Omental fat pad (tissue), 4 donors: ENCODE results near the gene TRAF6. TPM values are rescaled to one million over a fixed set of nuclear protein-coding genes. Genes with fewer than 3 reads are reported as not detected.

ENCODE experiments used
- ATAC-seq: fragments of 150-250 bp; one replicate; pipeline ENCODE4 v1.9.1; 2016; ENCODE audit warnings: mild to moderate bottlenecking, moderate library complexity; ENCODE audit not compliant: low FRiP score
- DNase-seq: peaks from one replicate; pipeline ENCODE4 v3.0.0-alpha.2; 2019; ENCODE audit warnings: low spot score
- CTCF ChIP-seq, 3 donors: fragments of 450-650 bp; IDR thresholded peaks; one replicate each; pipeline ENCODE4 v1.5.1; 2016 to 2017; ENCODE audit warnings: antibody characterized with exemption in 3 of 3, mild to moderate bottlenecking in 3 of 3, moderate library complexity in 2 of 3
- total RNA-seq, 4 donors: library from RNA; depleted of rRNA; stranded (reverse); fragments of >200 nt; gene quantifications; one replicate each; pipeline ENCODE4 v1.1.0, GENCODE V29; 2016

Gene TRAF6
- total RNA-seq, 4 donors from 2014 or later, result 10.1 to 17.5 (median 13.9) TPM

- DNase-seq, result no peak
- no peak for ATAC-seq
- TF ChIP-seq CTCF (IDR thresholded peaks at IDR 0.05), result no peak
Measured at GRCh38 chr11:36459046-36459445, 51.0 kb downstream of the TRAF6 start.

GRCh38 chr11:36458129-36458915, 51.8 kb downstream of the TRAF6 start:
- ATAC-seq, result no peak
- no peak for TF ChIP-seq CTCF (IDR thresholded peaks at IDR 0.05)
- no peak for DNase-seq

- TF ChIP-seq CTCF (IDR thresholded peaks at IDR 0.05), result no peak
- ATAC-seq, result peak; percentile 12
Measured at GRCh38 chr11:36456156-36456555, 53.9 kb downstream of the TRAF6 start.

GRCh38 chr11:36455658-36456111, 54.4 kb downstream of the TRAF6 start:
- DNase-seq (no peak), ATAC-seq (peak; percentile 72)

More at GRCh38 chr11:36456156-36456555, 53.9 kb downstream of the TRAF6 start:
- no peak for DNase-seq

GRCh38 chr11:36454941-36455631, 55.0 kb downstream of the TRAF6 start:
- no peak for TF ChIP-seq CTCF (IDR thresholded peaks at IDR 0.05)
- DNase-seq, result no peak
- ATAC-seq, result no peak

More at GRCh38 chr11:36455658-36456111, 54.4 kb downstream of the TRAF6 start:
- no peak for TF ChIP-seq CTCF (IDR thresholded peaks at IDR 0.05)

- TF ChIP-seq CTCF (IDR thresholded peaks at IDR 0.05), result no peak
- ATAC-seq (no peak), DNase-seq (no peak)
Measured at GRCh38 chr11:36454551-36454940, 55.5 kb downstream of the TRAF6 start.
